DLD1 (cell line): ENCODE measurements around the gene ERCC2.

Source experiments
- in situ Hi-C: cut with HindIII; loops from 2 replicates; pipeline ENCODE4 v1.10.0; 2017; ENCODE audit warnings: low sequenced_read_pairs

The ERCC2 gene

GRCh38 chr19:45402298-45403061 is 32.1 kb upstream of the ERCC2 start:
- in situ Hi-C loops = no loop called here

- in situ Hi-C loops = no loop called here
Observed at GRCh38 chr19:45401815-45402214, 31.4 kb upstream of the ERCC2 start.

GRCh38 chr19:45400192-45400591 is 29.8 kb upstream of the ERCC2 start:
- in situ Hi-C loops = no loop called here

GRCh38 chr19:45395821-45396617 is 25.6 kb upstream of the ERCC2 start:
- in situ Hi-C loops = no loop called here

- in situ Hi-C loops = no loop called here
Observed at GRCh38 chr19:45391871-45392665, 21.7 kb upstream of the ERCC2 start.

- in situ Hi-C loops = no loop called here
Observed at GRCh38 chr19:45391346-45391745, 21.0 kb upstream of the ERCC2 start.

GRCh38 chr19:45385392-45386221 is 15.2 kb upstream of the ERCC2 start:
- in situ Hi-C loops = no loop called here

GRCh38 chr19:45382426-45382825 is 12.1 kb upstream of the ERCC2 start:
- in situ Hi-C loops = no loop called here

GRCh38 chr19:45380107-45380506 is 9.7 kb upstream of the ERCC2 start:
- in situ Hi-C loops = no loop called here

GRCh38 chr19:45376045-45376724 is 5.8 kb upstream of the ERCC2 start:
- in situ Hi-C loops = no loop called here

GRCh38 chr19:45368737-45369340 is 1.5 kb downstream of the ERCC2 start:
- in situ Hi-C loops = no loop called here

GRCh38 chr19:45368127-45368526 is 2.2 kb downstream of the ERCC2 start:
- in situ Hi-C loops = no loop called here

GRCh38 chr19:45364696-45365095 is 5.7 kb downstream of the ERCC2 start:
- in situ Hi-C loops = no loop called here

GRCh38 chr19:45363861-45364459 is 6.4 kb downstream of the ERCC2 start:
- in situ Hi-C loops = no loop called here

GRCh38 chr19:45362291-45362690 is 8.1 kb downstream of the ERCC2 start:
- in situ Hi-C loops = no loop called here

GRCh38 chr19:45361608-45362007 is 8.8 kb downstream of the ERCC2 start:
- in situ Hi-C loops = no loop called here

GRCh38 chr19:45358213-45358792 is 12.1 kb downstream of the ERCC2 start:
- in situ Hi-C loops = no loop called here

- in situ Hi-C loops = no loop called here
Observed at GRCh38 chr19:45357445-45357783, 13.0 kb downstream of the ERCC2 start.
